GM18505 (cell line): ENCODE measurements around the gene MYL3.

ENCODE experiments used
- ATAC-seq: cut with Tn5 transposase; IDR thresholded peaks from one replicate; pipeline ENCODE4 v1.9.1; 2021; ENCODE audit not compliant: unreplicated experiment
- POLR2A ChIP-seq: IDR thresholded peaks from 4 replicates; pipeline ENCODE4 v1.6.1; 2011; ENCODE audit warnings: borderline replicate concordance; ENCODE audit not compliant: insufficient read depth, insufficient read length; ENCODE audit errors: extremely low read depth

Gene MYL3

DNA sequence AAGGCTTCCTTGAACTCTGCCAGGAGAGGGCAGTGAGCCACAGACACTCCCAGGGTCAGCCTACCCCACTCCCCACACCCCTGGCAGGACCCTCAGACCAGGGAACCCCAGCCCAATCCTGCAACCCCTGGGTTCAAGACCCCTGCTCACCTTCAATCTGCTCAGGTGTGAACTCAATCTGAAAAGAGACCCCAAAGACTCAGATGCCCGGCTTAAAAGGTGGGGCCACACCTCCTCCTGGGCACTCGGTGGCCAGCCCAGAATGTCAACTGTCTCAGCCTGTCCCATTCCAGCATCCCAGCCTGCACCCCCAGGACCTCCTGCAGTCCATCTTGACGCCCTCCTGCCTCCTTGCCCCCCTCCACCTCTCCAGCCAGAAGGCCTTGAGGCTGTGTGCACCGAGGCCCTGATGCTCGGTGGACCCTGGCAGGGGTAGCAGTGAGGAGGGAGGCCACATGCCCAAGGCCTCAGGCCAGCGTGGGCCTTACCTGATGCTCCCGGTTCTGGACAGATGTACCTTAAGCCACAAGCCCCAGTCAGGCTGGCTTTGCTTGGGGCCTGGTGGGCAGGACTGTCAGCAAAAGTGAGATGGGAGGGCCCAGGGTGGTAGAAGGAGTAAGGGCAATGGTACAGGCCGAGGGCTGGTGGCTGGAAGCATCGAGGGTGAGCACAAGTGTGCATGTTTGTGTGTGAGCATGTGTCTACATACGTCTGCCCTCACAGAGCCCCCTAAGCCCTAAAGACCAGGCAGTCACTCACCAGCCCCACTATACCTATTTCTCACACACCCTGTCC, 2.2 kb downstream of the MYL3 start:
- ATAC-seq, result no peak
- TF ChIP-seq POLR2A, result no peak

GRCh38 chr3:46860017-46860809, 3.0 kb downstream of the MYL3 start:
- no peak for ATAC-seq
- TF ChIP-seq POLR2A, result no peak

DNA sequence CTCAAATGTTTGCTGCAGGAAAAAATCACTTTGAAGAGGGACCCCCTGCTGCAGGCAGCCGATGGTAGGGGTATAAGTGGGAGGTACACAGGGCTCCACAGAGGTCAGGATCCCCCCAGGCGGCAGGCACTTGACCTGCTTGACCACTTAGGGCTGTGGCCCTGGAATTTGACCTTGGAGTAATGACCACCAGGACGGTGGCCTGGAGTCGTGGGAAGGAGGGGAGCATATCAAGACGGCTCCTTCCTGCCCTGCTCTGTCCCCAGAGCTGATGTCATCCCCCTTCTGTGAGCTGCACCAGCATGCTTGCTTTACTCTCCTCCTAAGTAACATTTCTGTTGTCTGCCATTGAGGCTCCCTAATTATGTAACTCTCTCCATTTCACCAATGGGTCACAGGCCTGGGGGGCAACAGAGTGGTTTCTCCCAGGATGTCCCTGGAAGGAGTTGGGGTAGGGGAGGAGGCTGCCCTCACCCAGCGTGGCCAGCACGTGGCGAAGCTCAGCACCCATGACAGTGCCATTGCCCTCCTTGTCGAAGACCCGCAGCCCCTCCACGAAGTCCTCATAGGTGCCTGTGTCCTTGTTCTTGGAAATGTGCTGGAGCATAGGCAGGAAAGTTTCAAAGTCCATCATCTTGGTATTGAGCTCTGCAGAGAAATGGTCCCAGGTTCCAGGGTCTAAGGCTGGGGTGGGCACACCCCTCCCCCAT, 4.1 kb downstream of the MYL3 start:
- ATAC-seq, result no peak
- TF ChIP-seq POLR2A, result no peak

DNA sequence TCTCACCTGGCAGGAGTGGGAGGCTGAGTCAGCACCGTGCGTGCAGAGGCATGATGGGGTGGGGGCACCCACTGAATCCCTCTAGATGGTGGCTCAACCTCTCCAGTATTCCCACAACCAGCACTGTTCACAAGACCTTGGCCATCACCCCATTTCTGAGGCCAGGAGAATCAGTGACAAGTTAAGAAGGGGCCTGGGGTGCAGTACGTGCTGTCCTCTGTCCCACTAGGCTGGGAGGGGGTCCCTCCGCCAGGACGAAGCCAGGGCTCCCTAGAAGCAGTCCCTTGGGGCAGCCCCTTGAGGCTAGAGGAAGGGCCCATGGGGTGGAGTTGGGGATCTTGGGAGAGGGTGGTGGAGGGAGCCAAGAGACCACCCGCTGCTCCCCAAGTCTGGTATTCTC, 4.8 kb downstream of the MYL3 start:
- no peak for TF ChIP-seq POLR2A
- ATAC-seq, result no peak

GRCh38 chr3:46857485-46858341, 5.5 kb downstream of the MYL3 start:
- ATAC-seq, result no peak

DNA sequence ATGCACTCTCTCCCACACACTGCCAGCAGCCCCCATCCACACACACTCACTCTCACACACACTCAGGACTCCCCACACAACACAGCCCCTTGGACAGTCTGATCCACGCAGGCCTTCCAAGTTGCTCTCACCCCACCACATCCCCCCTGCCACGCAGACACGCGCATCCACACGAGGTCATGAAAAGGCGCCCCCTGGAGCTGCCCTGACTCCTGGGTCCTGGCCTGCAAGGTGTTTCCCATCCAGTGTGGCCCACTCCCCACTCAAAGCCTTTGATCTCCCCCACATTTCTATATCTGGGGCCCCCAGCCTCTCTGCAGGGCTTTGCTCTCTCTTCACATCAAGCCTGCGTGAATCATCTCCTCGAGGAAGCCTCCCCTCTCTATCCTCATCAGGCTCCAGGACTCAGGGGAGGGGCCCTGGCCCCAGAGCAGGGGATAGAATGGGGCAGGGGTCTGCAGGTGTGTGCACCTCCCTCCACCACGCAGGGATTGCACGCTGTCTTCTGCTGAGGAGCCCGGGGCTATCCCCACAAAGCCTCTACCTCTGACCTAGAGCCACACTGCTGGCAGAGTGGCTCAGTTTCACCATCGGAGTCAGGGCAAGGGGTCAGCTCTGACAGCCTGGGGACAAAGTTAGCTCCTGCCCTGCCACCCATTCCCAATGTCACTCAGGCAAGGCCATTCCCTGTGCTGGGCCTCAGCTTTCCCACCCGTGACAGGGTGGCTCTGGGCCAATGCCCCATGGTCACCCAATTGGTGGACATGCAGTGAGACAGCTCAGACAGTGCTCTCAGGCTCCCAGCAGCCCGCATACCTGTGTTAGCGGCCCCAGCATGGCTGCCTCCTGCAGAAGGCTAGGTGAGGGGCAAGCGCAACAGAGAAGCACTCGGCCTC, 6.4 kb downstream of the MYL3 start:
- no peak for ATAC-seq
- TF ChIP-seq POLR2A, result no peak

More at GRCh38 chr3:46857485-46858341, 5.5 kb downstream of the MYL3 start:
- TF ChIP-seq POLR2A, result no peak

- TF ChIP-seq POLR2A, result no peak
- ATAC-seq, result no peak
These were observed 8.7 kb downstream of the MYL3 start for GRCh38 chr3:46854555-46854991.

DNA sequence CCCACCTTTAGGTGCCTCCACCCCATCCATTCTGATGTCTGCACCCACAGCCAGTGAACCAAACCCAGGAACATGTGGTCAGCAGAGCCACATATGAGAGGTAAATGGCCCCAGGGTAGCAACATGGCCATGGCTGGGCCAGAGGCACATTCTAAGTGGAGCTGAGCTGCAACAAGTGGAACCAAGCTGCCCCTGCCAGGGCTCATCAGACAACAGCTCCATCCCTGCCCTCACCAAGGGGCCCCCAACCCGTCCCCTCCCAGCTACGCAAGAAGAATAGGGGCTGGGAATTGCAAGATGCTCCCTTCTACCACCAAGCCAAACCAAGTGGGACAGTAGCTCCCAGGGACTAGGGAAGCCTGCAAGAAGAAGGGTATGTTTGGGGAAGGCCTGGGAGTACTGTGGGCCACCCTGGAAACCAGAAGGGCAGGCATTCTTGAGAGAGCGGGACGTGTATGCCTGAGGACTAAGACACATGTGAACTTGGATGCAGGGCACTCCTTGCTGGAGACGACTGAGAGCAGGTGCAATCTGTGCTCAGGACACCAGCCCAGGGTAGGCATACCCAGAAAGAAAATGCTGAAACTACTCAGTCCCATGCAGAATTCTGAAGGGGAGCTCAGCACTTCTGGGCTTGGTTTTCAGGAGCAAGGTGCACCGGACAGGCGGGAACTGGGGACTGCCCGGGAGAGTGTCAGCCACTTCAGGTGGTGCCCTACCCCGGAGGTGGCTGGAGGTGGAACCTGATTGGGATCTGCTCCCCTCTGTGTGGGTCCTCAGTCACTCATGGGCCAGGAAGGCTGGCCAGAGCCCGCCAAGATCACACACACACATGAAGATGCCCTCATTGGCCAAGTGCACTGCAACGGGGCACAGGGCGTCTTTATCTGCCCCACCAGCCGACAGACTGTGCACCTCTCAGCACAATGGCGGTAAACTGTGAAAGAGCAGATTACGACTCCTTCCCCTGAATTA, 9.5 kb downstream of the MYL3 start:
- TF ChIP-seq POLR2A, result no peak
- ATAC-seq, result no peak

DNA sequence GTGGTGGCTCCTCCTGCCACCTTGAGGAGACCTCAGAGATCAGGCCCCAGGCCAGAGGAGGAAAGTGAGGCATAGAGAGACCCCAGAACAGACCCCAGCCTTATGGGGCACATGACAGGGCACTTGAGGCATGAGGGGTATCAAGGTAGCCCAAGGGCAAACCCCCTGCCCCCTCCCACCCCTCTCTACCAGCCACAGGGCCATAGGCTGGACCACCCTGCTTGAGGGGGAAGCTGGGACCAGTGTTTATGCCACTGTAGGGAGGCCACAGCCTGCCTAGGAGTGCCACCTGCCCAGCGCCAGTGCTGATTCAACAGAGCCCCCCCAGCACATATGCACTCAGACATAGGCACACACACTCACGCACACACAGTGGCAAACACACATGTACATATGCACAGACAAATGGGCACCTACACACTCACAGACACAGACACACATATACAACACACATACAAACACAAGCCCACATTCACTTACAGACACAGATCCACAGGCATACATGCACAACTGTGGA, 10.3 kb downstream of the MYL3 start:
- no peak for ATAC-seq
- no peak for TF ChIP-seq POLR2A

DNA sequence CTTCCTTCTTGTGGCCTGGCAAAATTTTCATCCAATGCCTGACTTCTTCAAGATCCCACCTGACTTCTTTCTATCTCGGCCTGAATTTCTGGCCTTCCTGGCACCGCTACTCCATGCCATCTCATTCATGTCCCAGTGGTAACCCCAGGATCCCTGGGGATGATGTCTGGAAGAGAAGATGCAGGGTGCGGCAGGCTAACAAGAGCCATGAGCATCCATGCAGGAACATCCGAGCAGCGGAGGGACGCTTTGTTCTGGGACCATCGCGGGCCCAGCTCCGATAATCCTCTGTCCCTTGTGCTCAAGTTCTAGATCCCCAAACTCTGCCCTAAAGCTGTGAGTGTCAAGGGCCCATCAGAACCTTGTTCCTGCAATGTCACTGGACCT, 10.9 kb downstream of the MYL3 start:
- no peak for ATAC-seq
- TF ChIP-seq POLR2A, result no peak
